HG03457 (cell line): ENCODE results near the gene SMARCC2.

Experiments used
- ATAC-seq: cut with Tn5 transposase; IDR thresholded peaks from one replicate; pipeline ENCODE4 v1.9.1; 2021; ENCODE audit warnings: moderate number of reproducible peaks; ENCODE audit not compliant: unreplicated experiment

Gene SMARCC2

DNA sequence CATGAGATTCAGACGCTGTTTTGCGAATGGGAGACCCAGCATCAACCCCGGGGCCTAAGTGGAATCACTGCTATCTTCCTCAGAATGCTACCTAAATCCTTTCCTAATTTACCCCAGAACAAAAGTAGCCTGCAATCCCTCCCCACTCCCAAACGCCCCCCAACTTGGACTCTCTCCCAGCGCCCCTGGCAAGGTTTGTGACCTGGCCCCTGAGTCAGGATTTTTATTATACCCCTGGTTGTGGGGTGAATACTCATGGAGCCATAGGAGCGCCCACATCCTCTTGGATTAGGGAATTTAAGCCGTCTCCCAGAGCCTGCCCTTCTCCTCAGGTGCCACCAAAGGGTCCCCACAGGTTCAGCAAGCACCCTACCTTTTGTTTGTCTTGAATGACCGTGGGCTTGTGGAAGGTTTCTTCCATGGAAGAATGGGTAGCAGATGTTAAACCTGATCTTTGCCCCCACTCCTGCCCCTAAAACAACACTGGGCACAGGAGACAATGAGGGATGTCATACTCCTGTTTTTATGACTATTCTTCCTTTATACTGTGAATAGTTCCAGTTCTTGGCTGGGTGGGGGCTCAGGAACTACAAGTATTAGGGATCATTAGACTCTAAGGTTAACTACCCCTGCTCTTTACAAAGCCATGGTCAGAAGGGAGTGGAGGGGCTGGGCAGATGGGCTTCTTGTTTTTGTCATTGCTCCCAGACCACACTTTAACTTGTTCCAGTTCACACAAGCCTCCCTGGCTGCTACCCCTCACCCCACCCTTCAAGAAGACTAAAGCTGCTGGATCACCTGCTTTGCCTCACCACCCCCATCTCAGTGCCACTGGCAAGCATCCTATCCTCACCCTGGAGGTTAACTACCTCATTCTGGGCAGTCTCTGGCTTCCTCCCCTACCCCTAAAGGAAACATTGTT, 36.3 kb downstream of the SMARCC2 start:
- ATAC-seq, result no peak

DNA sequence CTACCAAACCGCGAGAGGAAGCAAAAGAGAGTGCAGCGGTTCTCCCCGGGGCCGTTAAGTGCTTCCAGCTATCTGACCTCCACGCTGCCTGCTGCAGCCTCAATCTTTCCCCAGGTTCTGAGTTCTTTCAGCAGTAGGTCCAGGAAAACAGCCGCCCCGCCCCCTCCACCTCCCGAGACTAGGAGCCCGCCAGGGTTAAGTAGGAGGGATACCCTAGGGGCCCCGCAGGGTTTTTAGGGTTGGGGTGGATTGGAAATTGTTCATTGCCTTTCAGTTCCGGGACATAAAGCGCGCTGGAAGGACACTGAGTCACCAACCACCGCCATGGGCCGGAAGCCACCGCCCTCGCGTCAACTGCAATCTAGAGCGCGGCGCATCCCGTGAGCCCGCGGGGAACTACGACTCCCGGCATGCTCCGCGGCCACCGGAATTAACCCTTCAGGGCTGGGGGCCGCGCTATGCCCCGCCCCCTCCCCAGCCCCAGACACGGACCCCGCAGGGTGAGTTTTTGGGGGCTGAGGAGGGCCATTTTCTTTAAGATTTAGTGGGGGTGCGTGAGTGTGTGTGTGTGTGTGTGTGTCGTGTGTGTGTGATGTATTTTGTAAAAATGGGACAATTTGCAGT, 37.0 kb downstream of the SMARCC2 start, which contains the start of gene MYL6B:
MYL6B (plus strand) TSS at position 456 of the 624 bp plus-strand sequence. CDS start 1,332 bp downstream, outside the sequence.
- ATAC-seq, result peak; percentile 73

DNA sequence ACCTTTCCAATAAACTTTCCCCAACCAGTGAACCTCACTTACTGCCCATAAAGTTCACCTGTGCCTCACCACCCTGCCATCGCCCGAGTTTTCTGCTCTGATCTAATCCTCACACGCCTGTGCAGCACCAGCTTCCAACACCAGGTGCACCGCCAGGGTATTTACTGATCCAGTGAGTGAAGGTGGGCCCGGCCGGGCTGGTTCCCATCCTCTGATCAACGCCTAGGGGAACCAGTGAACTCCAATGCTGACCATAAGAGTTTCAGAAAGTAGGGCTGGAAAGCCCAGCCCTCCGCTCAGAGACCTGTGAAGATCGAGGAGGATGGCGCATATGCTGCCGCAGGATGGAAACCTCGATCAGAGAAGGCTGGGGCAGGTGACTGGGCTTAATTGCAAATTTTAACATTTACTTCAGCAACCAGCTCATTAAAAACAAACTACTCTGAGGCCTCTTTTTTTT, 37.6 kb downstream of the SMARCC2 start:
- ATAC-seq, result peak; percentile 26

DNA sequence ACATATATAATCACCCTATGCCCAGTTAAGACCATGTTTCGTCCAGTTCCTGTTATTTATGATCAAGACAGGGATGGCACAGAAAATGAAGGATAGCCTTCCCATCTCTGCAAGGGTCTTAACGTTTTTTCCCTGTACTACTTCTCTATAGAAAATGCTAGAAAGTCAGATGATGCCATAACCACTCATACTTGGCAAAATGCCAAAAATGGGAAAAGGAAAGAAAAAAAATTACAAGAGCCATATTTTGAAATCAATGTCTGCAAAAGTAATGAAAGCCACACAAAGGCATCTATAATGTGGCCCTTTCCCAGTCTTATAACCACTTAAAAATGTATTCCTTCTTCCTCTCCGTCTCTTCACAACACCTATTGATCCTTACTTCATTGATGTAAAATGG, 38.7 kb downstream of the SMARCC2 start:
- no peak for ATAC-seq

DNA sequence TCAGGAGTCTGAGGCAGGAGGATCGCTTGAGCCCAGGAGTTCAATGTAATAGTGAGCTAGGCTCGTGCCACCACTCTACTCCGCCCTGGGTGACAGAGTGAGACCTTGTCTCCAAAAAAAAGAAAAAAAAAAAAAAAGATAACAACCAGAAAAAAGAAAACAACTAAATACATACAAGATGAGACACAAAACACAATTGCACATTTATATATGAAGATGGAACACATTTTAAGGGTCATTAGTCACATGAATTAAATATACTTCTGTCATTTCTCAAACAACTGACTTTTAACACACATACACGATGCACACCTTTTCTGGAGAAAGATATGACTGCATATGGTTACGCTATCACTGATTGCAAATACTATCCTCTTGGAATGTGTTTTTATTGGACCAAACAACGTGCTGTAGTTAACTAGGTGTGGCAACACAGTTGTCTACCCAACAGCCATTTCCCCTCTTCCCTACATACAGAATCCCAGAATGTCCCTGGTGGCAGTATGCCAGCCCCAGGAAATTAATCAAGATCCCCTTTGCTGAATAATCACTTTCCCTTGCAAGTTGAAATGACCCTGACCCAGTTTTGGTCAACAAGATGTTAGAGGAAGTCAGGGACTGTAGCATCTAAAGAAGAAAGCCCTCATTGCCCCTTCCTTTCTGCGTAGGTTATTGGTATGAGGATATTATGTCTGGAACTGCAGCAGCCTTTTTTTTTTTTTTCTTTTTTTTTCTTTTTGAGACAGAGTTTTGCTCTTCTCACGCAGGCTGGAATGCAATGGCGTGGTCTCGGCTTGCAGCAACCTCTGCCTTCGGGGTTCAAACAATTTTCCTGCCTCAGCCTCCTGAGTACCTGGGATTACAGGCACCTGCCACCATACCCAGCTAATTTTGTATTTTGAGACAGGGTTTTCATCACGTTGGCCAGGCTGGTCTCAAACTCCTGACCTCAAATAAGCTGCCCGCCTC, 42.5 kb downstream of the SMARCC2 start:
- ATAC-seq, result no peak

DNA sequence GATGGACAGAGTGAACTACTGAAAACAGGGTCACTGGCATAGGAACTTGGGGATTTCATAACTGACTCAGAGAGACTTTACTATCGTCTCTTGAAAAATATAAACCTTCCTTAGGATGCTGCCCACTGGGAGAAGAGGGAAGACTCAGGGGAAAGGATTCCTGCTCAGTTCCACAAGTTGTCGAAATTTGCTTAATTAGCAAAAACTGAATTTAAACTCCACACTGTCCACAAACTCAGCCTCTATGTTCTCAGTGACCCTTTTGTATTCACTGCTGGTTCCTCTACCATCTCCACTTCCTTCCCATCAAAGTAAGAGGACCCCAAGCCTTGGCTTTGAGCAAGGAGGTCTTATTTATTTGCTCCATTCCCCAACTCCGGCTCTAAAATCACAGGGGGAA, 44.1 kb downstream of the SMARCC2 start:
- ATAC-seq, result no peak

DNA sequence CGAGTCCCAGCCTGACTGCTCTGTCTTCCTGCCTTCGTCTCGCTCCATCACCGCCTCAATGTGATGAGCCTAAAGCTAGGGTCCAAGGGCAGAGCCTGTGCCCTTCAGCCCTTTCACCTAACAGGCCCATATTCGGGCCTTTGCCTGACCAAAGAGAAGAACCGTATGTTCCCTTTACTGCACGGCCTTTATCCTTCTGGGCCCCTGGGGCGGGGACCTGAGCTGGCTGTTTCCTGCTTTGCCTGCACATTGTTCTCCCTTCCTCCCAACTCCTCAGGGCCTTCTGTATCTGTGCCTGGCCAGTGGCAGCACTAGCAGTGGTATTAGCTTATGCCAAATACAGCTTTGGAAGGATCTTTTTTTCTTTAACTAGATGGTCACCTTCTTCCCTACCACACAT, 45.4 kb downstream of the SMARCC2 start:
- ATAC-seq, result no peak

DNA sequence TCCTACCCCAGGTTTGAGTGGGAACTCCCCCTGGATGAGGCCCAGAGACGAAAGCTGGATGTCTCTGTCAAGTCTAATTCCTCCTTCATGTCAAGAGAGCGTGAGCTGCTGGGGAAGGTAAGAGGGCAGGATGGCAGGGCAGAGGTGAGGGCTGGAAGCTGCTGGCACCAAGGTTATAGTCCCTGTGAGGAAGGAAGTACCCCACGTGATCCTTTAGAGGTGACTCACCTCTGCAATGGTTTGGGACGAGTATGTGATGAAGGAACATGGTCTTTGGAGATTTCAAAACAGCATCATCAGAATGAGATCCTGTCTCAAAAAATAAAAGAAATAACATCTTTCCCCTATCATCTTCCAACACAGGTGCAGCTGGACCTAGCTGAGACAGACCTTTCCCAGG, 46.1 kb downstream of the SMARCC2 start:
- ATAC-seq, result no peak

DNA sequence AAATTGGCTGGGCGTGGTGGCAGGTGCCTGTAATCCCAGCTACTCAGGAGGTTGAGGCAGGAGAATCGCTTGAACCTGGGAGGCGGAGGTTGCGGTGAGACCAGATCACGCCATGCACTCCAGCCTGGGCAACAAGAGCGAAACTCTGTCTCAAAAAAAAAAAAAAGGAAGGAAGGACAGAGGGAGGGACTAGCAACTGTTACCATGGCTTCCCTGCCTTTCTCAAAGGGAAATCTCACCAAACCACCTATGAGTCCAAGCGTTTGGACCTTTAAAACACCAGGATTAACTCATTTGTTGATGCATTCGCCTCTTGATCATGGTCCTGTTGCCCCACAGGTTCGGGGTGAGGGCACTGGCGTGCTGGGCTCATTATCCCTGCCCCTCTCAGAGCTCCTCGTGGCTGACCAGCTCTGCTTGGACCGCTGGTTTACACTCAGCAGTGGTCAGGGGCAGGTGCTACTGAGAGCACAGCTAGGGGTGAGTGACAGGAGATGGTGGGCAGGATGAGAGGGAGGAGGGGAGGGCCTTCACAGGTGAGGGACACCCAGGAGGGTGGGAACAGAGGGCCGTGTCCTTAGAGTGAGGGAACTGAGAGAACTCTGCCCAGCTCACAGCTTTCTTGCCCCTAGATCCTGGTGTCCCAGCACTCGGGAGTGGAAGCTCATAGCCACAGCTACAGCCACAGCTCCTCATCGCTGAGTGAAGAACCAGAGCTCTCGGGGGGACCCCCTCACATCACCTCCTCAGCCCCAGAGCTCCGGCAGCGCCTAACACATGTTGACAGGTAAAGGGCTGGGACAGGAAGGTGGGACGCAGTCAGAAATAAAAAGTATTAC, 47.1 kb downstream of the SMARCC2 start:
- ATAC-seq, result no peak

DNA sequence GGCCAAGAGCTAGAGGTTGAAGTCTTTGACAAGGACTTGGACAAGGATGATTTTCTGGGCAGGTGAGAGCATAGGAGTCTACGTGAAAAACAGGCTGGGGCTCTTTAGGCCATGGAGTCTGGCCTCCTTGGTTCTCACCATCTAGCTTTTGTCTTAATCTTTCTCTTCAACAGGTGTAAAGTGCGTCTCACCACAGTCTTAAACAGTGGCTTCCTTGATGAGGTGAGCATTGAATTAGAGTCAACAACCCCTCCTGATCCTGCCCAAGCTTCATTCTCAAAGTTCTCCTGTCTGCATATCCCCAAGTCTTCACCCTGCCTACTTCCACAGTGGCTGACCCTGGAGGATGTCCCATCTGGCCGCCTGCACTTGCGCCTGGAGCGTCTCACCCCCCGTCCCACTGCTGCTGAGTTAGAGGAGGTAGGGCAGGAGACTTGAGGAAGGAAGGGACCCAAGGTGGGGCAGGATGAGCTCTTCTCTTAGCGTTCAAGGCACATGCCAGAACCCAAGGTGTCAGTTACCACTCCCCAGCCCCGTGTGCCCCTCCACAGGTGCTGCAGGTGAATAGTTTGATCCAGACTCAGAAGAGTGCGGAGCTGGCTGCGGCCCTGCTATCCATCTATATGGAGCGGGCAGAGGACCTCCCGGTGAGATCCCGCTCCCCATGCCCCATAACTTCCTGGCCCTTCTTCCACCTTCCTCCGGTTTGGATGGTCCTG, 51.3 kb downstream of the SMARCC2 start:
- no peak for ATAC-seq

DNA sequence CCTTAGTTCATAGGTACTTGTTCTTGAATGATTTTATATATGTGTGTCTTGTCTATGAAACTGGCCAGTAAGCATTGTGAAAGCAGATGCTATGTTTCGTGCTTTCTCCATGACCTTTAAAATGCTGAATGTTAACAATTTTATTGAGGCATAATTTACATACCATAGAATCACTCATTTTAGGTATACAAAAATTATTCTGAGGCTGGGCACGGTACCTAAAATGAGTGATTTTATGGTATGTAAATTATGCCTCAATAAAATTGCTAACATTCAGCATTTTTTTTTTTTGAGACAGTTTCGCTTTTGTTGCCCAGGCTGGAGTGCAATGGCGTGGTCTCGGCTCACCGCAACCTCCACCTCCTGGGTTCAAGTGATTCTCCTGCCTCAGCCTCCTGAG, 54.4 kb downstream of the SMARCC2 start:
- no peak for ATAC-seq

DNA sequence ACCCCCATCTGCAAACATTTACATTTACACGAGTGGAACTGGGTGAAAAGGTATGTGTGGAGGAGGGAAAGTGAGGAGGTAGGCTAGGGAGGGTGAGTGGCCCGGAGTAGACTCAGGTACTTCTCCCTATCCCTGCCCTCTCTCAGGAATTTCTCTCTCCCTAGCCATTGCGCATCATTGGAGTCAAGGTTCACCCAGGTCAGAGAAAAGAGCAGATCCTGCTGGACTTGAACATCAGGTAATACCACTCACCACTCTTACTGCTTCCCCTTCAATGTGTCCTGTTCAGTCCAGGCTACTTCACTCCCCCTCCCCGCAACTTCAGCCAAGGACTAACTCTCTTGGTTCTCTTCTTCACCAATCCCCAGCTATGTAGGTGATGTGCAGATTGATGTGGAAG, 58.4 kb downstream of the SMARCC2 start:
- no peak for ATAC-seq

DNA sequence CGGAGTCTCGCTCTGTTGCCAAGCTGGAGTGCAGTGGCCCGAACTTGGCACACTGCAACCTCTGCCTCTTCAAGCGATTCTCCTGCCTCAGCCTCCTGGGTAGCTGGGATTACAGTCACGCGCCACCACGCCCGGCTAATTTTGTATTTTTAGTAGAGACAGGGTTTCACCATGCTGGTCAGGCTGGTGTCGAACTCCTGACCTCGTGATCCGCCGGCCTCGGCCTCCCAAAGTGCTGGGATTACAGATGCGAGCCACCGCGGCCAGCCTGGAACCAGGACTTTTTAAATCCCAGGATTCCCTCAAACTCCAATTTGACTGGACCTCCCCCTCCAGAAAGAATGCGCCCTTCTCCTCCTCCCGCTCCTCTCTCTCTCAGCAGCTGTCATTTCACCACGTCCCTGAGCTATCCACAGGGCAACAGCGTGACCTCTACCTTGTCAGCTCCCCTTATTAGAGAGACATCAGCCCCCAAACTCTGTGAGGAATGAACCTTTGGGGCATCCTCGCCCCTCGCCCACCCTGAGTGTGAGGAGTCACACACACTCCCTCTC, 59.3 kb downstream of the SMARCC2 start:
- no peak for ATAC-seq

DNA sequence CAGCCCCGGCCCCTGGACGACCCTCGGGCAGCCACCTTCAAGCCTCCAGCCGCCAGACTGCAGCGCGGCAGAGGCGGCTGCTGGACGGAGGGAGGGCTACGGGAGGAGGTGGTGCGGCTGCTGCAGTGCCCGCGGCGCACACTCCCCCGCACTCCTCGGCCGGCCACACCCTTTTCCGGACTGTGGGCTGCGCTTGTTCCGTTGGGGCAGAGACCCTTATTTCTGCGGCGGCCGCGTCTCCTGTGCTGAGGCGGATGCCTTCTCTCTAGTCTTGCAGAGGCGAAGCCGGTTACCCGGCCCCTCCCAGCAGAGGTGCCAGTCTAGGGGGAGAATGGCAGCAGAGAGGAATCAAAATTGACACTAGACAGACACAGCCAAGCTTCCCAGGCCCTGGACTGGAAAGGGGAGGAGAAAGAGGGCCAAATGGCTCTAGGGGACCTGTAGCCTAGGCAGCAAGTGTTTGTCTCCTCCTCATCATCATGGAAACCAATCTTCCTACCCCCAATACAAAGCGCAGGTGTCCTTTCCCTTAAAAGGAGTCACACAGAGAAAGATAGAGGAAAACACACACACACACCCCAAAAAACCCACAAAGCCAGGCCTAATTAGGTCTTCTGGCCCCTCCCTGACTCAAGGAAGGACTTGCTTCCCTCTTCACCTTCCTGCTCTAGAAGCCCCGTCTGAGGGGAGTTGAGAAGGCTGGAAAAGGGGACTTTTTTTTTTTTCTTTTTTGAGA, 59.9 kb downstream of the SMARCC2 start:
- peak; percentile 22 for ATAC-seq

DNA sequence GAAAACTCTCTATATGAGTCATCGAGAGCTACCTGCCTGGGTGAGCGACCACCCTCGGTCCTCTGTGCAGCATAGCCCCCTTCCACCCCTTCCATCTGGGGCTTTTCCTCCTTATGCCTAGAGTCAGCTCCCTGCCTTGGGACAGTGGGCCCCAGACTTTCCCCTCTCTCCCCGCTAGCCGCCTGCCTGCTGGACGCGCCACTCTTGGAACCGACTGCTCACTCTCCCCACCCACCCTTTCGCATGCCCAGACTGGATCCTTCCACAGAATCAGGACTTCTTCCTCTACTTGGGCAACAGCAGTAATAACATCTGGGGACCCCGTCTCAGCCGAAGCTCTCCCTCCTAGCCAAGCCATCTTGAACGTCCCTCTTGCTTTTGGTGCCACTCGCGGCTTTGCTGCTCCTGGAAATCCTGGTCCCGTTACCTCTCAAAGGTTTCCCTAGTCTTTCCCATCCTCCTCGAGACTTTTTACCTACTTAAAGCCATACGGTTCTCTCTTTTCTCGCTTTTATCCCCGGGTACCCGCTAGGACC, 60.5 kb downstream of the SMARCC2 start:
- peak; percentile 1 for ATAC-seq

DNA sequence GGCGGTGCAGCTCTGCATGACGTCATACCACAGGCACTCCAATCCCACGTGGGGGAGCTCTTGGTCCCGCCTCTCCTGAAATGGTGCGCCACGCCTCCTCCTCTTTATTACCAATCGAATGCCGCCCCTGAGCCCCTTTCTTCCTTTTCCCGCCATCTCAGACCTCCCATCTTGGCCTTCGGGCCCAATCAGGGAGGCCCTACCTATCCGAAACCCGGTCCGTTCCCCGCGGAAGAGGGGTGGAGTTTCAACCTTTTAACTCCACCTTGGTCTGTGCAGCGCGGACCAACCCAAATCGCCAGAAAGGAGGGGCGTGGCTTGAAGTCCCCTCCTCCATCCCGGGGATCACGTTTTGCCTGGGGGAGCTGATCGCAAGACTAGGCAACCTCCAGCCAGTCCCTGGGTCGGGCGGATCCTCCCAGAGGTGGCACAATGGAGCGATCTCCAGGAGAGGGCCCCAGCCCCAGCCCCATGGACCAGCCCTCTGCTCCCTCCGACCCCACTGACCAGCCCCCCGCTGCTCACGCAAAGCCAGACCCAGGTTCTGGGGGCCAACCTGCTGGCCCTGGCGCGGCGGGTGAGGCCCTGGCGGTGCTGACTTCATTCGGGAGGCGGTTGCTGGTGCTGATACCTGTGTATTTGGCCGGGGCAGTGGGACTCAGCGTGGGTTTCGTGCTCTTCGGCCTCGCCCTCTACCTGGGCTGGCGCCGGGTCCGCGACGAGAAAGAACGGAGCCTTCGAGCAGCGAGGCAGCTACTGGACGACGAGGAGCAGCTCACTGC, 61.2 kb downstream of the SMARCC2 start, which contains the start of gene ESYT1:
ESYT1 (plus strand) TSS at position 380 of the 782 bp plus-strand sequence; CDS start at position 433, 53 bp downstream.
- ATAC-seq, result peak; percentile 78

DNA sequence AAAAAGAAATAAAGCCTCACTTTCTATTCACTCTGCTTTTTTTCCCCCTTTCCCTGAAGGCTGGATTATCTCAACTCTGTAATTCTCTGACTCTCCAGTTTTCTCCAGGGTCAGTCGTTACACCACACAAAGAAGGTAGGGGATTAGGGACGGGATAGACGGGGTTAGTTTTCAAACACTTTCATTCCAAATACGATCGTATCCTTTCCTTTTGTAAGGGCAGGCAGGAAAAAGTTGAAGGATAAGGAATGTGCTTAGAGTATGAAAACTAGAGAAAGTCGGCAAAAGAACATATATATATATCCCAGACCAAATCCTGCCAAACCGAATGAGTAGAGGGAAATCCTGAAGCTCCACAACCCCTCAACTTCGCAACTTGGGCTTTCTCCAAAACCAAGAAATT, 61.8 kb downstream of the SMARCC2 start:
- no peak for ATAC-seq
